NCI-H510A treated with DMSO at 0.1 percent for 48 hours (cell line): ENCODE measurements around the gene EYS.

Experiments used
- DNase-seq: peaks from one replicate; lab custom pipeline; 2025; lab: John Stamatoyannopoulos, UW

EYS gene

DNA sequence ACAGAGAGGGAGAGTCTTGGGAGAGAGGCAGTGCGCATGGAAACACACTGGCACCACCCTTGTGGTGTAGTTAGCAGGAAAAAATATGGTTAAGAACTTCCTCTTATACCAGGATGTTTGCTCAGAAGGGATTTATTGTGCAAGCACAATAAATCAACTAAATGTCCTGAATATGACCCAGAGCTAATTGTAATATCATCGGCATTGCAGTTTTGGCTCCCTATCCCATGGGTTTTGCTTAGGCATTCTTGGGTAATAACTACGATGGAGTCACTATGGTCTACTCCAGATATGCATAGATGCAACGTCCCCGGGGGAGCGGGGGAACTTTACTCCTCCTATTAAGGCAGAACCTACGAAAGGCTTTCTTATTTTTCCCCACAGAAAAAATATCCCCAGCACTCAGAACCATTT, 751.6 kb downstream of the EYS start:
- no peak for DNase-seq

DNA sequence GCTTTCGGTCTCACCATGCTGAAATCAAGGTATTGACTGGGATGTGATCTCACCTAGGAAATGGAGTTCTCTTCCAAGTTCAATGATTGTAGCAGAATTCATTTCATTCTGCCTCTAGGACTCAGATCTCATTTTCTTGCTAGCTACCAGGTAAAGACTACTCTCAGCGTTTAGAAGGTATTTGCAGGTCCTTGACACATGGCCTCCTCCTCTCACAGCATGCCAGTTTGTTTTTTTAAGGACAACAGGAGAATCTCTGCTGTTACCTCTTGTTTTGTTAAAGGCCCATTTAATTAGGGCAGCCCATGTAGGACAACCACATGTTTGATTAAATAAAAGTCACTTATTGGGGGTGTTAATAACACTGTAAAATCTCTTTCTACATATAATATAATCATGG, 757.8 kb downstream of the EYS start:
- DNase-seq: no peak

DNA sequence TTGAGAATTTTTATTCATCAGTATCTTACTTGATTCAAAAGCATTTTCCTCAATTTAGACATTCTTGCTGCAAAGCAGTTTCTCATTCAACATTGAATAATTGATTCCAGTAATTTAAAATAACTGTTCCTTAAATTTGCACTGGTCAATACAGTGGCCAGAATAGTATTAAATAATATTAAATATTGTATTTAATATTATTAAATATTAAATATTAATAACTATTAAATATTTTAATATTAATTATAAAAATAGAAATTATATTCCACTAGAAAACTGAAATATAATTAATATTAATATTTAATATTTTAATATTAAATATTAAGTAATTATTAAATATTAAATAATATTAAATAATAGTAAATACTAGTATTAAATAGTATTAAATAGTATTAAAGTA, 758.8 kb downstream of the EYS start:
- DNase-seq: no peak

DNA sequence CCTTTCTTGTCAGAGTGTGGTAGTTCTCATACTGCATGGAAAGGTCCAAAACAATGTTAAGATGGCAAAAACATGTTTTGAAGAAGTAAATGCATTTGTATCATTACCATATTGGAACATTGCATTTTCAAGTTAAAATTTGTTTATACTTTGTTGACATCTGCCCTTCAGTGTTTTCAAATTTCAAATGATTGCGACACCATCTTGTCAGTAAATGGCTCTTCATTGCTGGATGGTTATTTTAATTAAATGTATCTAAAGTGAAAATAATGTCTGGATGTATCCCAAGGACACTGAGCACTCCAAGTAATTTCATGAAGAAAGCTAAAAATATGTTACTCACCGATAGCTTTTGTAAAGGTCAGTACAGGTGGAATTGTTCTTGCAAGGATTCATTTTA, 761.6 kb downstream of the EYS start:
- DNase-seq: no peak

DNA sequence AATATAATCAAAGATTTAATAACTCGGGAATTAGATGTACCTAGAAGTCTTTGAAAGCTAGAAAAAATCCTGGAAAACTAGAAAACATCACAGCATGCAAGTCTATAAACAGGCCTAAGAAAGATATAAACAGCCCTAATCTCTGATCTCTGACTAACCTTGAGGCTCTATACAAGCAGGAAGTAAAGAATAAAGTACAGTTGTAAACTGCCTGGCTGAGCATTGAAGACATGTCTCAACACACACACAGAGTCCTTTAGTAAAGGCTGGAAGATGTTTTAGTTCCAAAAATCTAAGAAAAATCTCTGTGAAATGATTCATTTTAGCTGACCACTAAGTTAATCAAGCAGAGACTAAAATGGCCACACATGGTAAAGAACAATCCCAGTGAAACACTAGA, 774.5 kb downstream of the EYS start:
- DNase-seq: no peak

DNA sequence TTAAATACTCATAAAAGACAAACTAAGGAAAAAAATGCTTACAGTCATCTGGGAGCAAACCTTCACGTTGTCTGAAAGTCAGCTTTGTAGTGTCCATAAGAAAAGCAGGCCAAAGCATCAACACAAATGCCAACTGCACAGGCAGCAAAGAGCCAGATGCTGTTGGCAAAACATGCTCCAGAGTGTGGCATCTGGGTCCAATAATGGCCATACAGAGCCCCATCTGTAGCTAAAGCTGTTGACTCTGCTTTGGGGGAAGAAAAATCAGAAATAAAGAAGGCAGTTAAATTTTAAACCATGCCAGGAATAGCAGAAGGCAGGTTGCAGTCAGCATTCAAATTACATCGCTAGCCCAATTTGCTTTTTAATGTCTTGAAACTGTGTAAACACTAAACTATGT, 776.3 kb downstream of the EYS start:
- no peak for DNase-seq

DNA sequence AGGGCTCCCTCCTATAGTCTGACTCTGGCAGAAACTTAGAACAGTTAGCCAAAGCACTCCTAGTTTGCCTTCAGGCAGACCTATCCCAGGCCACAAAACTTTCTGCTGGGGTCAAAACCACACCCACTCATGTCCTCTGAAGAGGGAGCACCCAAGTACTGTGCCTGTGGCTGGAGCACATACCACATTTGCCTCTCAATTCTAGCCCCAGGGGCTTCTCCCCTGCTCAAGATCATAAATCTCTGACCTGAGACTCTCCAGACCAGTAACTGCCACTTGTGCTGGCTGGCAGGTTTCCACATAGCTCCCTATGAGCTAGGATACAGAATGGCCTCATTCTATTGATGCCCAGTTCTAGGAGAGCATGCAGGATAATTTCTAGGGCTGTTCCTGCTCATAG, 781.0 kb downstream of the EYS start:
- no peak for DNase-seq

DNA sequence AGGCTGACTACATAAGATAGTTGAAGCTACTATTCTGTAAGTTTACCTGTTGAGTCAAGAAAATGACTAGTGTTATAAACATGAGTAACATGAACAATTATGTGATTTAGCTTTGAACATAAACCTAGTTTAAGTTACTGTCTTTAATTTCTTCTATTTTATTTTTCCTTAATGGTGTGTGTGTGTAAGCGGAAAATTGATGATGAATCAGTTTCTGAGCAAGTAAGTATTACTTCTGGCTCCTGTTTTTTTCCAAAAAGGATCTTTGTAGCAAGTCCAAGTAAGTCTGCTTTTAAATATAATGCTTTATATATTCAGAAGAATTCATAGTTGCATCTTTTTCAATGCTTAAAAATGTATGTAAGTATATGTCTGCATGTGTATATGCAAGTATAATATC, 786.8 kb downstream of the EYS start:
- DNase-seq: no peak

DNA sequence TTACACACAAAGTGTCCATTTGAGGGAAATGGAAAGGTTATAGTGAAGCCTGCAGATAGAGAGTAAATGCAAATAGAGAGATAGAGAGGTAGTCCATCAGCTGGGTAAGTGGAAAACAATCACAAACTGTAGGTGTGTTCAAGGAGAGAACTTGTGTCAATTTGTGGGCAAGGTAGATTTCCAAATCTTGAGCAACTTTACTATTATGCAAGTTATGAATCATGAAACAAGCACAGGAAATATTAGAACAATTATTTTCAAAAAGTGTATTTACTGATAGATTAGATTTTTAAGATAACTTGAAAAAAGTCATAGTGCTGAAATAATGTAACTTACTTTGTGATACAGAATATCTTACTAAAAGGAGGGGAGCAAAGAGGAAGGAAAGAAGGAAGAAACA, 792.9 kb downstream of the EYS start:
- no peak for DNase-seq

DNA sequence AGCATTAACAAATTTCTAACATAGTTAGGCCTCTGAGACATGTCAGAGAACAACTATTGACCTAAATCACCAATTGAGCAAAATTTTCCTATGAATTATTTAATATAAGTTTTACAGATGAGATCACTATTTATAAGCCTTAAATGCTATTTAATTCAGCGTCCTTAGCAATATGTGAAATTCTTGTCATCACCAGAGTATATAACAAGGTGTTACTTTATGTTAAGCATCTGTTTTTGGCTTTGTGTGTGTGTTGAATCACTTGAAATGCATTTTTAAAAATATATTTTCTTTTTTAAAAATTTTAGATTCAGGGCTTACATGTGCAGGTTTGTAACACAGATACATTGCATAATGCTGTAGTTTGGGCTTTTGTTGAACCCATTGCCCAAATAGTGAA, 794.1 kb downstream of the EYS start:
- no peak for DNase-seq

DNA sequence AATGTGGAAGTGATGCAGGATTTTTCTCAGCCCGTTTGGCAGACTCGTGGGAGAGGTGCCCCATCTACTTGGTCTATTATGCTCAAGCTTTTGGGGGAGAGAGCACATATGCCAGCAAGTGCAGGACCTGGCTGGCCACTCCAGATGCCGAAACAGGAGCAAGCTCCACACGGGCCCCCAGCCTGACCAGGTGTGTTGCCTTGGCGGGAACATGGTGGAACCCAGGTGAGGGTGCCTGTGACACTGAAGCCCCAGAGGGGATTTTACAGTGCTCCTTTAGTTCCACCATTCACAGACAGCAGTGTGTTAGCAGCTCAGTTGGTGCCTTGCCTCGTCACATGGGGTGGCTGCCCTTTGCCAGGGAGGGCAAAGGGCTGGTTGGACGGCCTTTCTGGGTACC, 798.9 kb downstream of the EYS start:
- DNase-seq: no peak

DNA sequence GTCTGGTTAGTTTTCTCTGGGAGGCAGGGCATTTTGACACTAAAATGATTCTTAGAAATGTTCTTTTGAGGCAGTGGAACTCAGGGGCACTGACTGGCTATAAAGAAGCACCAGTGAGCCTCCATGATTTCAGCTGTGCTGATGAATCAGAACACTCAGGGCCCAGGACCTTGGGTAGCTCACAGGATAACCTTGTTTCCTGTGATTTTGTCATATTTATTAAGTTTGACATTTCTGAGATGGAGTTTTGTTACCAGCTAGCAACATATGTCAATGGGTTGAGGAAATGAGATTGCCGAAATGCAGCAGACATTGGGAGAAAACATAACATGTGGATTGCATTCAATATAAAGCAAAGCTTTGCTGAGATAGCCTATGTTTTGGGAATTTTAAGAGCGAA, 802.4 kb downstream of the EYS start:
- no peak for DNase-seq

DNA sequence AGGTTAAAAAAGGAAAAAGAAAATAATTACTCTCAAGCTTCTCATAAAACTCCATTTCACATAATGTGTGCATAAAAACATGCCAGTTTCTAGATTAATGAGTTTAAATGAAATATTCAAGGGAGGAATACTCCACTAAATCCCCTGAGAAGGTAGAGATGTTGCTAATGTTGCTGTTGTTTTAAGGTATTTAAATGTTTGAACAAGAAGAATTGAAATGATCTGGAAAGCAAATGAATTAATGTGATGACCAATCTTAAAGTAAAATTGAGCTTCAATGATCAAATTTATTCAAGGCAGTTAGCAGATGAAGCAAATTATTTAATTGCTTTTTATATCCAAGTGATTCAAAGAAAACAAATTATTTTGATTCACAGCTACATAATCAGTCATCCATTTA, 804.4 kb downstream of the EYS start:
- no peak for DNase-seq

DNA sequence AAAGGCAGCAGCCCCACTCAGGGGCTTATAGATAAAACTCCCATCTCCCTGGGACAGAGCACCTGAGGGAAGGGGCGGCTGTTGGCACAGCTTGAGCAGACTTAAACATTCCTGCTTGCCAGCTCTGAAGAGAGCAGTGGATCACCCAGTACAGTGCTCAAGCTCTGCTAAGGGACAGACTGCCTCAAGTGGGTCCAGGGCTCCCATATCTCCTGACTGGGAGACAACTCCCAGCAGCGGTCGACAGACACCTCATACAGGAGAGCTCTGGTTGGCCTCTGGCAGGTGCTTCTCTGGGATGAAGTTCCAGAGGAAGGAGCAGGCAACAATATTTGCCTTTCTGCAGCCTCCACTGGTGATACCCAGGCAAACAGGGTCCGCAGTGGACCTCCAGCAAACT, 810.1 kb downstream of the EYS start:
- no peak for DNase-seq

DNA sequence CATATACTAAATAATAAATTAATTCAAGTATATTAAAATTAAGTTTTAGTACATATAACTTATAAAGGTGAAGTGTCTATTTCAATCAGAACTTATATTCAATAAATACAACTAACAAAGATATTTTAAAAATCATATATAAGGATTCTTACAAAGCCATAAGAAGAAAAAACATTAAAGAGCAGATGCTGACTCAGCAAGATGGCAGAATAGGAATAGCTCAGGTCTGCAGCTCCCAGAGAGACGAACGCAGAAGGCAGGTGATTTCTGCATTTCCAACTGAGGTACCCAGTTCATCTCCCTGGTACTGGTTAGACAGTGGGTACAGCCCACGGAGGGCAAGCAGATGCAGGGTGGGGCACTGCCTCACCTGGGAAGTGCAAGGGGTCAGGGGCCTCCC, 811.1 kb downstream of the EYS start:
- no peak for DNase-seq

DNA sequence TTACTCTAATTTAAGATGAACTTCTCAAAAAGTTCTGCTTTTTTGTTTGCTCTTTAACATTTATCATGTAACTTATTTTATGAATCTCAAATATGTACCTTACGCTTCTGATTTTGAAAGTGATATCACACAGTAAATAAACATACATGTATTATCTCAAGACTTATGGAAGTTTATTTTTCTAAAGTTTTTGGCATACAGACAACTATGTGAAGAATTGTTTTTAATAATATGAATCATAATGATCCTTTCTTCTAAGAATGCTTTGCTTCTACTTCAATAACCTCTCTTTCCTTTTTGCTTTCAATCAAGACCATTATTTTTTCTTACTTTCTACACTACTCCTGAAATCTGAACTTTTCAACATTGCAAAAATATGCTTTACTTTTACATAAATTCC, 816.4 kb downstream of the EYS start:
- DNase-seq: no peak

DNA sequence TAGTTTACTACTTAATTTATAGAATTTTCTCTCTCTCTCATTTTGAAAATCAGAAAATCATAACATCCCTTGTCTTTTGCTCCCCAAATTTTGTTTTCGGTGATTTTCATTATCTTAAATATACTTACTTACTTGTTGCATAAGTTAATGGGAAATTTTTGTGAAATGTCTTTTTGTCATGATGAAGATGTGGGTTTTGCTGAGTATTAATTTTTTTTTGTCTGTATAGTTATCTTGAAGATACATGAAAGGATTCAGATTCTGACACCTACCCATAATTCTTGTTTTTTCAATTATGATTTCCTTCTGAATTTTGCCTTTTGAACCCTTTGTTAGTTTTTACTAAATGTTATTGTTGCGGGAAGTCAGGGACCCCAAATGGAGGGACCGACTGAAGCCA, 817.9 kb downstream of the EYS start:
- no peak for DNase-seq

DNA sequence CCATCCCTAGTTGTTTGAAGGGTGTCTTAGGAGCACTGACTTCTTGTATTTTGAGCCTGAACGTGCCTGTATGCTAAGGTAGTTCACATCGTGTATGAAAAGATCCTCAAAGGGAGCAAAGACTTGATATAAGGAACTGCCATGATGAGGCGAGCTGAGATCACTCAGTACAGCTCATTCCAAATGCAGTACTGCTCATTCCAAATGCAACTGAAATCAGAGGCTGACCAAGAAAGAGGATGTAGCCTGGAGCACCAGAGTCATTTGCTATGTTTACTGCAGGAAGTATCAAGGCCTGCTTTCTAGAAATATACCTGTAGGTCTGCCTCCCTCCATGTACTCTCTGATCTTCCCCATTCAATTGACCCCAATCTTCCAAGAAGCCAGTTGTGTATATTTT, 832.2 kb downstream of the EYS start:
- no peak for DNase-seq

DNA sequence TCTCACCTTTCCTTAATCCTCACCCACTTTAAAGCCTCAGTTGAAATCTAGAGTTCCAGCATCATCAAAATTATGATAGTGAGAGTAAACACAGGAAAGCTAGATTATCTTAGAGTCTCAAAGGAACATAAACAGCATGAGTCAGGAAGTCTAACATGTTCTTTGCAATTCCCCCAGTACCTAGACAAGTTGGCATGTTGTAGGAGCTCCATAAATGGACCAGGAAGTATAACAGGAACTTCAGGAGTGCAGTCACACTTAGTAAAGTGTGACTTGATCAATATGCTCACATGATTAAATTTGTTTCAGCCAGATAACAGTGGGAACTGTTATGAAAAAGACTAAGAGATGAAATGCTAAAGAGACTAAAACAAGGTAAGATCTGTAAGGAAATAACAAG, 834.4 kb downstream of the EYS start:
- no peak for DNase-seq

DNA sequence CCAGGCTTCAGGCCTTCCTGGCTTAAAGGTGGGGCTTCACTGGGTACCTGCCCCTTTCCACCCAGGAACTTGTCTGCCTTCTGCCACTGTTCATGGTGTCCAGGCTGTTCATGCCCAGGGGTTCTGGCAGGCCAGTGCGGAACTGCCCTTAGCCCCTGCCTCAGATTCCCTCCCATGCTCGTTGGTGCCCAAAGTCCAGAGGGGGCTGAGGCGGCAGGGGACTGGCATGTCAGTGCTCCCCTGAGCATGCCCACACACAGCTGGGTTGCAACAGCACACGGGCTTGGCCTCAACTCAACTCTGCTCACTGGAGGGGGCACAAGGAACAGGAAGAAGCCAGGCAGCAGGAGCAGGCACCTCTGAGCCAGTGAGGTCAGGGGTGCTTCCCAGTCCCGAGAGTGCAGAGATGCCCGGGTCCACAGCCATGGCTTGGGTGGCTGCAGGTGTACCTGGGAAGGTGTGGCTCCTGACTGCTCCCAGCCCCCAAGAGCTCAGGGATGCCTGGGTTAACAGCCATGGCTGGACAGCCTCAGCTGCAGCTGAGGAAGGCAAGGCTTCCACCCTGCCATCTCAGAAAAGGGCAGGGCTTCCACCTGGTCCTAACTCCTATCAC, 845.9 kb downstream of the EYS start:
- DNase-seq: no peak

DNA sequence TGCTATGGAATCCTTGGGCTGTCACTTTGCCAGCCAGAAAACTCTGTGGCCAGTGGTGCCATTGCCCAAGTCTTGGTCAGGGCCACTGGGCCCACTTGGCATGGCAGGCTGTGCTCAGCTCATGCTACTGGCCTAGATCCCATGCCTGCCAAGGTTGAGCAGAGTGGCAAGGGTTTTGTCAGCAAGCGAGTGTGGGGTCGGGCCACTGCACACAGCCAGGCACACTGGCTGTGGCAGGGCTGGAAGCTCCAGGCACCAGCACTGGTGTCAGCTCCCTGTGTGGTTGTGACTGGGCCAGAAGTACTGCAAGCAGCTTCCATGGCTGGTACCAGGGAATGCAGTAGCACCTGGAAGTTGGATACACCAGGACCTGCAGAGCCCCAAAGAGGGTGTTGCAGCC, 846.8 kb downstream of the EYS start:
- no peak for DNase-seq

DNA sequence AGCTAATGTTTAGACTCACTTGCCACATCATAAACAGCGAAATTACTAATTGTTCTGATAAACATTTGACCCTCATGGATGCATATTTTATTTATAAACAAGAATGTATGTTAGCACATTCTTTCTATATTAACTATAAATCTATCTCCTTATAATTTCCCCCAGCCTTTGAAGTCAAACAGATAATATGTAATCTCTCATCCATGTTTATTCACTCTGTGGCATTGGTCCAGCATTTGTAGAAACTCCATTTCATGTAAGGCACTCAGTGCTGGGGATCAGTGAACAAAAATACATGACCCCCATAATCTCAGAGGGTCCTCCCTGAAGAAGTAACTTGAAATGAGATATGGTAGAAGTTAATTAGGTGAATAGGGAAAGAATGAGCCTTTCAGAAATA, 856.9 kb downstream of the EYS start:
- DNase-seq: no peak

DNA sequence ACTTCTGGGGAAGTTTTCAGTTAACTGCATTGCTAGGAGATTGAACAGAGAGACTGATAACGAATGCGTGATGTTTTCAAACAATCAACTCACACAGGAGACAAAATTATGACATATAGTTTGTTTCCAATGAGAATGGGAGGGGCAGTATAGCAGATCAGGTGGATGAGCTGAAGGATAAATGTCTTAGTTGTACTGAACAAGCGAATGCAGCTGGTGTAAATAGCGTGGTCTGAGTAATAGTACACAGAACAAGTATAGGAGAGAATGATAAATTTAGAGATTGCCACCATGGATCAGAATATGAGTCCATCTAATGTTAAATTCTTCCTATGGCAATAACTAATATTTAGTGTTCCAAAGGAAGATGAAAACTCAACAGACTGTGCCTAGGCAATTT, 858.6 kb downstream of the EYS start:
- no peak for DNase-seq

DNA sequence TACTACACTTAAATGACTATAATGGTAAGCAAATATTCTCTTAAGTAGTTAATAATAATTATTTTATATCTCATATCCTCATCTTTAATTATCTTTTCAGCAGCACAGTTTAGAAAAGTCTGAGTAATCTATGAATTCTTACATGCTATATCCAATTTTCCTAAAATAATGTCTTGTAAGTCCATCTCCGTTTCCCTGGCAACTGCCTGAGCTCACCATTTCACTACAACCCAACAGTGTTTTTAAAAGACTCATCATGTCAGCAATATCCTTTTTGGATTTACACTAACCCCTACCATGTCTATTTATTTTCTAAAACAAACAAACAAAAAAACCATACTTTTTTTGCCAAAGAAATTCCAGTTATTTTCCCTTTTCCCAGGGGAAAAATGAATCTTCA, 859.6 kb downstream of the EYS start:
- DNase-seq: no peak

DNA sequence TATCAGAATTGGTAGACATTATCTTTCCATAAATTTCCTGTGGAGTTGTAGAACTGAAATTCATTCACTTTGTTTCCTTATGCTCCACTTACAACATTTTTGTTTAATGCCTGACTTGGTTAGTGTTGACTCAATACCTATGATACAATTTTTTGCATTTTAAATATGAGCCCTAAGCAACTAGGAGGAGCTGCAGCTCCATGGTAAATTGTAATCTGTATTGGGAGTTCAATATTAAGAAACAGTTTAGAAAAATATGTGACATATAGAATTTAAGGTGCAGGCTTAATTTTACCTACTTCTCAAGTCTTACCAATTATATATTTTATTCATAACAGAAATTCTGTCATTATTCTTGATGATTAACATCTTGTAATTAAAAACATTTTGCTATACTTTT, 868.3 kb downstream of the EYS start:
- no peak for DNase-seq
